ENCODE data around the gene BRCC3. TPM values are rescaled to one million over a fixed set of nuclear protein-coding genes. Genes with fewer than 3 reads are reported as not detected.

Gene BRCC3
- polyA plus RNA-seq (18.5 to 25.5 TPM (median 24.8 TPM) in 3 replicates), polyA minus RNA-seq (14.9 to 39.7 TPM (median 20.4 TPM) in 3 replicates)
- polyA plus RNA-seq (2011; ENCODE audit: low read depth), result 10.2 TPM
- polyA plus RNA-seq (2011; cell fraction: cytosol; rRNA removed), result 14.2 and 24.0 TPM in 2 replicates
- 12.8 and 14.9 TPM in 2 replicates for polyA plus RNA-seq (2011; cell fraction: nucleus; rRNA removed)
- polyA plus RNA-seq (2012; ENCODE audit: low replicate concordance), result 9.8 and 21.9 TPM in 2 replicates
- 12.9 TPM for polyA minus RNA-seq (2011; cell fraction: cytosol; rRNA and poly(A)+ RNA removed)
- polyA minus RNA-seq (2011; cell fraction: nucleus; rRNA and poly(A)+ RNA removed), result 9.0 and 16.1 TPM in 2 replicates

DNA sequence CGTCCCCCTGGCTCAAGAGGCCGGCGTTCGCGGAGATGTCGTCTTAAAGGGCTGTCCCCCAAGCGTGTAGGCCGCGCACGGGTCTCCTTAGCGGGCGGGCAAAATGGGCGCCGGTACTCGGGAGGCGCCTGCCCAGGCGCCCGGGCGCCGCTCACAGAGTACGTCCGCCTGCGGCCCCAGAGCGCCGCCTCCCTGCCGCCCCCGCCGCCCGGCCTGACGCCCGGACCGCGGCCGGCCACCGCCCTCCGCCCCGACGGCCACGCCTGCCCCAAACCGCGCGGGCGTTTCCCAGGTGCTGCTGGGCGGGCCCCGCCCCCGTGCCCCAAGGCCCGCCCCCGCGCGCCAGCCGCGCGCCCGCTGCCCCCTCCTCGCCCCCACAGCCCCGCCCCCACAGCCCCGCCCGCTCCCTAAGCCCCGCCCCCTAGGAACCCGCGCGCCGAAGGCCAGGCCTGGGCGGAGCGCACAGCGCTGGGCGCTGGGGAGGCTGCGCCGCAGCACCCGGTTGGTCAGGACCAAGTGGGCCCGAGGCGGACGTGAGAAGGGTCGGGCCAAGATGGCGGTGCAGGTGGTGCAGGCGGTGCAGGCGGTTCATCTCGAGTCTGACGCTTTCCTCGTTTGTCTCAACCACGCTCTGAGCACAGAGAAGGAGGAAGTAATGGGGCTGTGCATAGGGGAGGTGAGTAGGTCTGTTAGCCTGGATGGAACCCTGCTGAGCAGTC lies at the start of gene BRCC3, which contains the start of the genes CMC4 and MTCP1:
Gene BRCC3, plus strand, starts transcription at position 534 of the 719 bp plus-strand sequence. Its CDS starts 20 bp downstream, at position 554.
Gene CMC4, minus strand, starts transcription at position 162 of the 719 bp plus-strand sequence. CDS start 7,113 bp downstream, outside the sequence.
Gene MTCP1, minus strand, starts transcription at position 162 of the 719 bp plus-strand sequence. CDS start 5,126 bp downstream, outside the sequence.
- H2AFZ ChIP-seq (ENCODE audit: control insufficient read depth, low read length), result peak within 1 kb of the TSS; percentile 86
- H3K79me2 ChIP-seq (ENCODE audit: control insufficient read depth, insufficient read depth, low read length), result peaks cover 28% of the 10 kb centered on the region

DNA sequence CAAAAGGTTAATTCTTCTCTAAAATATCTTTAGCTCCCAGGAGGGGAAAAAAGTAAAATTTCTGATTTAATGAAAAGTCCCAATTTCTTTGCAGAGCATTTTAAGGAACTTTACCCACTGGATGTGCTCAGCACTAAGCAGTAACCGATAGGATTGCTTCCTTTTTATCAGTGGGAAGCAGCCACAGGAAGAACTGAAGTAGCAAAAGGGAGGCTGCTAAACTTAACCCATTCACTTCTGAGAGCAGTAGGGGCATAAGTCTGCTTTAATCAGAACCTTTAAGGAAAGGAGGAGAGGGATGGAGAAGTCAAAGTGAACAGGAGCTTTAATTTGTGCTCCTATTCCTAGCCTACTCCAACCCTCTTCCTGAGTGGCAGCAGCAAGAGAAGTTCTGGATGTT lies 48.7 kb upstream of the BRCC3 start, which contains the start of gene F8:
Gene F8, minus strand, starts transcription at position 139 of the 400 bp plus-strand sequence. CDS start 171 bp downstream, outside the sequence.
- DNase-seq (ENCODE audit: low read depth, low spot score), result no peak

More for the DNA sequence above, at the start of gene BRCC3, which contains the start of the genes CMC4 and MTCP1:
- no peaks in the 10 kb centered on the region for H4K20me1 ChIP-seq (ENCODE audit: control insufficient read depth, extremely low read depth, insufficient read depth, low read length)
- dilution Hi-C loops (cut with MboI; ENCODE audit: extremely low pct_ligation_motif_present, low sequenced_read_pairs), result no loop called here
- peak within 1 kb of the TSS; percentile 53 to 85 (median 78) for H3K4me3 ChIP-seq (ENCODE audit: control insufficient read depth in 2 of 3, extremely low read depth in 1 of 3, insufficient read depth in 2 of 3, low read depth in 1 of 3, low read length in 3 of 3)
- no peaks in the 10 kb centered on the region for H3K27me3 ChIP-seq (ENCODE audit: control insufficient read depth, extremely low read depth, insufficient read depth, low read length)
- no peaks in the 10 kb centered on the region for H3K9me1 ChIP-seq (ENCODE audit: control insufficient read depth, extremely low read depth, insufficient read depth, low read length)
- no peak for FAIRE-seq
- H3K4me2 ChIP-seq (ENCODE audit: control insufficient read depth, extremely low read depth, insufficient read depth, low read depth, low read length), result peak within 1 kb of the TSS; percentile 82
- peaks cover 0 to 4% of the 10 kb centered on the region in 2 experiments for H3K36me3 ChIP-seq (ENCODE audit: control insufficient read depth in 2 of 2, extremely low read depth in 1 of 2, insufficient read depth in 2 of 2, low read length in 2 of 2)
- H3K9ac ChIP-seq (ENCODE audit: control insufficient read depth, extremely low read depth, insufficient read depth, low read length), result peak within 1 kb of the TSS; percentile 88
- peak; percentile 17 for DNase-seq (ENCODE audit: low read depth, low spot score)
- no peaks in the 10 kb centered on the region for H3K9me3 ChIP-seq (ENCODE audit: control insufficient read depth, low read depth, low read length)
- TF ChIP-seq, protein P1, sequence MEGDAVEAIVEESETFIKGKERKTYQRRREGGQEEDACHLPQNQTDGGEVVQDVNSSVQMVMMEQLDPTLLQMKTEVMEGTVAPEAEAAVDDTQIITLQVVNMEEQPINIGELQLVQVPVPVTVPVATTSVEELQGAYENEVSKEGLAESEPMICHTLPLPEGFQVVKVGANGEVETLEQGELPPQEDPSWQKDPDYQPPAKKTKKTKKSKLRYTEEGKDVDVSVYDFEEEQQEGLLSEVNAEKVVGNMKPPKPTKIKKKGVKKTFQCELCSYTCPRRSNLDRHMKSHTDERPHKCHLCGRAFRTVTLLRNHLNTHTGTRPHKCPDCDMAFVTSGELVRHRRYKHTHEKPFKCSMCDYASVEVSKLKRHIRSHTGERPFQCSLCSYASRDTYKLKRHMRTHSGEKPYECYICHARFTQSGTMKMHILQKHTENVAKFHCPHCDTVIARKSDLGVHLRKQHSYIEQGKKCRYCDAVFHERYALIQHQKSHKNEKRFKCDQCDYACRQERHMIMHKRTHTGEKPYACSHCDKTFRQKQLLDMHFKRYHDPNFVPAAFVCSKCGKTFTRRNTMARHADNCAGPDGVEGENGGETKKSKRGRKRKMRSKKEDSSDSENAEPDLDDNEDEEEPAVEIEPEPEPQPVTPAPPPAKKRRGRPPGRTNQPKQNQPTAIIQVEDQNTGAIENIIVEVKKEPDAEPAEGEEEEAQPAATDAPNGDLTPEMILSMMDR (optimal IDR thresholded peaks at IDR 0.05 in 1 of 3, IDR thresholded peaks at IDR 0.05 in 1 of 3, conservative IDR thresholded peaks at IDR 0.05 in 1 of 3; ENCODE audit: extremely low read depth in 1 of 3, insufficient read depth in 2 of 3, low read length in 3 of 3), result no peak
- TF ChIP-seq EZH2 (IDR thresholded peaks at IDR 0.05; ENCODE audit: low read length), result no peak
- peak within 1 kb of the TSS; percentile 76 for H3K27ac ChIP-seq (ENCODE audit: control insufficient read depth, insufficient read depth, low read length)
- peaks cover 4% of the 10 kb centered on the region for H3K4me1 ChIP-seq (ENCODE audit: control insufficient read depth, extremely low read depth, insufficient read depth, low read length)

More for the DNA sequence above, 48.7 kb upstream of the BRCC3 start, which contains the start of gene F8:
- Histone ChIP-seq H3K4me2 (ENCODE audit: control insufficient read depth, extremely low read depth, insufficient read depth, low read depth, low read length) (no peak within 1 kb of the TSS), H3K9me3 (ENCODE audit: control insufficient read depth, low read depth, low read length) (no peaks in the 10 kb centered on the region), H3K4me3 (ENCODE audit: control insufficient read depth in 2 of 3, extremely low read depth in 1 of 3, insufficient read depth in 2 of 3, low read depth in 1 of 3, low read length in 3 of 3) (no peak within 1 kb of the TSS), H3K4me1 (ENCODE audit: control insufficient read depth, extremely low read depth, insufficient read depth, low read length) (no peaks in the 10 kb centered on the region), H3K9ac (ENCODE audit: control insufficient read depth, extremely low read depth, insufficient read depth, low read length) (no peak within 1 kb of the TSS), H3K27me3 (ENCODE audit: control insufficient read depth, extremely low read depth, insufficient read depth, low read length) (no peaks in the 10 kb centered on the region), H4K20me1 (ENCODE audit: control insufficient read depth, extremely low read depth, insufficient read depth, low read length) (no peaks in the 10 kb centered on the region), H3K79me2 (ENCODE audit: control insufficient read depth, insufficient read depth, low read length) (no peaks in the 10 kb centered on the region), H3K27ac (ENCODE audit: control insufficient read depth, insufficient read depth, low read length) (no peak within 1 kb of the TSS), H3K36me3 (ENCODE audit: control insufficient read depth in 2 of 2, extremely low read depth in 1 of 2, insufficient read depth in 2 of 2, low read length in 2 of 2) (no peaks in the 10 kb centered on the region), H3K9me1 (ENCODE audit: control insufficient read depth, extremely low read depth, insufficient read depth, low read length) (no peaks in the 10 kb centered on the region), H2AFZ (ENCODE audit: control insufficient read depth, low read length) (no peak within 1 kb of the TSS)
- dilution Hi-C loops (cut with MboI; ENCODE audit: extremely low pct_ligation_motif_present, low sequenced_read_pairs), result no loop called here
- TF ChIP-seq, protein P1 (optimal IDR thresholded peaks at IDR 0.05 in 1 of 3, IDR thresholded peaks at IDR 0.05 in 1 of 3, conservative IDR thresholded peaks at IDR 0.05 in 1 of 3; ENCODE audit: extremely low read depth in 1 of 3, insufficient read depth in 2 of 3, low read length in 3 of 3), result no peak
- TF ChIP-seq EZH2 (IDR thresholded peaks at IDR 0.05; ENCODE audit: low read length), result no peak
- no peak for FAIRE-seq
